Measurements from ENCODE around the gene ACAP2.

DNA sequence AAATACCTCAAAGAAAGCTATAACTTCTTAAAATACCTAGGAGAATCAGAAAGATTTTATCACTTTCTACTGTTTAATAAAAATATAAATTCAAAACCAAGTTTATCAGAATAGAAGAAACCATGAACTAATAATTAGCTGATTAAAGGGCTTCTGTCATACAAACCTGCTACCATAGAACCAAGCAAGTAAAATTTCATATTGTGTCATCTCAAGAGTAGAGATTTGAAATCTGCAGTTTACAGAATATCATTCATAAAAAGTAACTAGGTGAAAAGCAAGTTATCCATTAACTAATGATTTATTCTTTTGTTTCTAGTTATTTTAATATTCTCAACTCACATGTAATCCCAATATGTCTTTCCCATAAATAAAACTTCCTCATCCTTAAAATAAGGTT lies 135.1 kb downstream of the ACAP2 start:
- TF ChIP-seq, protein P1, sequence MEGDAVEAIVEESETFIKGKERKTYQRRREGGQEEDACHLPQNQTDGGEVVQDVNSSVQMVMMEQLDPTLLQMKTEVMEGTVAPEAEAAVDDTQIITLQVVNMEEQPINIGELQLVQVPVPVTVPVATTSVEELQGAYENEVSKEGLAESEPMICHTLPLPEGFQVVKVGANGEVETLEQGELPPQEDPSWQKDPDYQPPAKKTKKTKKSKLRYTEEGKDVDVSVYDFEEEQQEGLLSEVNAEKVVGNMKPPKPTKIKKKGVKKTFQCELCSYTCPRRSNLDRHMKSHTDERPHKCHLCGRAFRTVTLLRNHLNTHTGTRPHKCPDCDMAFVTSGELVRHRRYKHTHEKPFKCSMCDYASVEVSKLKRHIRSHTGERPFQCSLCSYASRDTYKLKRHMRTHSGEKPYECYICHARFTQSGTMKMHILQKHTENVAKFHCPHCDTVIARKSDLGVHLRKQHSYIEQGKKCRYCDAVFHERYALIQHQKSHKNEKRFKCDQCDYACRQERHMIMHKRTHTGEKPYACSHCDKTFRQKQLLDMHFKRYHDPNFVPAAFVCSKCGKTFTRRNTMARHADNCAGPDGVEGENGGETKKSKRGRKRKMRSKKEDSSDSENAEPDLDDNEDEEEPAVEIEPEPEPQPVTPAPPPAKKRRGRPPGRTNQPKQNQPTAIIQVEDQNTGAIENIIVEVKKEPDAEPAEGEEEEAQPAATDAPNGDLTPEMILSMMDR (IDR thresholded peaks at IDR 0.05; ENCODE audit: poor library complexity) = no peak
- TF ChIP-seq EZH2phosphoT487 (IDR thresholded peaks at IDR 0.05; ENCODE audit: low read depth, severe bottlenecking, unreplicated experiment) = no peak

All from hepatocyte (in vitro differentiated cells).